Ishikawa (cell line): Measurements from ENCODE around the gene SST.
A peak's percentile ranks its signal among the peaks of the same experiment; 100 is the strongest.

ENCODE experiments used
- EP300 ChIP-seq: IDR thresholded peaks from 2 replicates; pipeline ENCODE4 v1.6.1; 2012; ENCODE audit warnings: borderline replicate concordance
- MAX ChIP-seq: IDR thresholded peaks from 2 replicates; pipeline ENCODE4 v1.6.1; 2012
- TAF1 ChIP-seq: IDR thresholded peaks from 2 replicates; pipeline ENCODE4 v1.6.1; 2012; ENCODE audit warnings: low read depth, mild to moderate bottlenecking
- TEAD4 ChIP-seq: IDR thresholded peaks from 2 replicates; pipeline ENCODE4 v1.6.1; 2012

- TF ChIP-seq EP300 (no peak), TAF1 (no peak), TEAD4 (no peak), MAX (peak; percentile 59)
Measured at GRCh38 chr3:187719628-187720336, 49.6 kb upstream of the SST start.
